HepG2 (cell line): Measurements from ENCODE around the gene RPS15A. TPM values are rescaled to one million over a fixed set of nuclear protein-coding genes. Genes with fewer than 3 reads are reported as not detected.

Source experiments
- BRCA1 ChIP-seq: sonication (generic); formaldehyde crosslinking; IDR thresholded peaks from 2 replicates; pipeline ENCODE4 v1.4.0; 2020; ENCODE audit warnings: missing genetic modification reagents
- ERF ChIP-seq: IDR thresholded peaks from 2 replicates; pipeline ENCODE4 v1.6.1; 2018; ENCODE audit warnings: missing biosample characterization, missing genetic modification reagents
- EZH2 ChIP-seq: conservative IDR thresholded peaks from 2 replicates; pipeline ENCODE4 v1.6.1; 2012; ENCODE audit warnings: mild to moderate bottlenecking, low read depth, low read length, moderate library complexity
- FOXC1 ChIP-seq: sonication (generic); formaldehyde crosslinking; IDR thresholded peaks from 2 replicates; pipeline ENCODE4 v1.8.0; 2022; ENCODE audit warnings: mild to moderate bottlenecking, missing genetic modification reagents, borderline replicate concordance
- FOXK2 ChIP-seq: fragments of 450-650 bp; IDR thresholded peaks from 2 replicates; pipeline ENCODE4 v1.6.1; 2016
- GMEB2 ChIP-seq: IDR thresholded peaks from 2 replicates; pipeline ENCODE4 v1.6.1; 2016; ENCODE audit warnings: missing biosample characterization, missing genetic modification reagents, low read depth
- GZF1 ChIP-seq: sonication (generic); formaldehyde crosslinking; IDR thresholded peaks from 2 replicates; pipeline ENCODE4 v1.5.1; 2020; ENCODE audit warnings: mild to moderate bottlenecking, missing genetic modification reagents
- HOXA5 ChIP-seq: sonication (generic); formaldehyde crosslinking; IDR thresholded peaks from 2 replicates; pipeline ENCODE4 v1.4.0; 2020; ENCODE audit warnings: missing genetic modification reagents
- KAT7 ChIP-seq: IDR thresholded peaks from 2 replicates; pipeline ENCODE4 v1.6.1; 2018; ENCODE audit warnings: borderline replicate concordance, missing compliant biosample characterization
- MAFF ChIP-seq: IDR thresholded peaks from 2 replicates; pipeline ENCODE4 v1.6.1; 2011; ENCODE audit warnings: low read depth, low read length, improper control_type of control experiment
- MTA3 ChIP-seq: sonication (generic); formaldehyde crosslinking; IDR thresholded peaks from 2 replicates; pipeline ENCODE4 v1.4.0; 2020; ENCODE audit warnings: missing genetic modification reagents
- MTF2 ChIP-seq: sonication (generic); formaldehyde crosslinking; IDR thresholded peaks from 2 replicates; pipeline ENCODE4 v1.5.0; 2020; ENCODE audit warnings: missing genetic modification reagents, borderline replicate concordance
- NCOA5 ChIP-seq: sonication (generic); formaldehyde crosslinking; IDR thresholded peaks from 2 replicates; pipeline ENCODE4 v1.4.0; 2020; ENCODE audit warnings: missing genetic modification reagents
- NPAS2 ChIP-seq: sonication (generic); formaldehyde crosslinking; IDR thresholded peaks from 2 replicates; pipeline ENCODE4 v1.8.0; 2022; ENCODE audit warnings: mild to moderate bottlenecking, missing genetic modification reagents, borderline replicate concordance
- PAWR ChIP-seq: sonication (generic); formaldehyde crosslinking; IDR thresholded peaks from 2 replicates; pipeline ENCODE4 v1.4.0; 2020; ENCODE audit warnings: missing genetic modification reagents, mild to moderate bottlenecking, borderline replicate concordance
- PRMT3 ChIP-seq: sonication (generic); formaldehyde crosslinking; IDR thresholded peaks from 2 replicates; pipeline ENCODE4 v1.8.1; 2022; ENCODE audit warnings: low read depth, mild to moderate bottlenecking, moderate library complexity, missing genetic modification reagents, borderline replicate concordance
- SMAD3 ChIP-seq: sonication (generic); formaldehyde crosslinking; IDR thresholded peaks from 2 replicates; pipeline ENCODE4 v1.4.0; 2020; ENCODE audit warnings: missing genetic modification reagents
- TP53 ChIP-seq: sonication (generic); formaldehyde crosslinking; conservative IDR thresholded peaks from 2 replicates; pipeline ENCODE4 v1.4.0; 2020; ENCODE audit warnings: missing genetic modification reagents
- ZFY ChIP-seq: sonication (generic); formaldehyde crosslinking; IDR thresholded peaks from 2 replicates; pipeline ENCODE4 v1.4.0; 2020; ENCODE audit warnings: missing genetic modification reagents
- ZFYVE20 ChIP-seq: sonication (generic); formaldehyde crosslinking; IDR thresholded peaks from 2 replicates; pipeline ENCODE4 v1.8.0; 2023; ENCODE audit warnings: low read depth, mild to moderate bottlenecking, moderate library complexity, missing genetic modification reagents, borderline replicate concordance
- ZNF101 ChIP-seq: sonication (generic); formaldehyde crosslinking; IDR thresholded peaks from 2 replicates; pipeline ENCODE4 v1.4.0; 2020; ENCODE audit warnings: mild to moderate bottlenecking, low read depth, missing genetic modification reagents, borderline replicate concordance
- ZNF235 ChIP-seq: sonication (generic); formaldehyde crosslinking; IDR thresholded peaks from 2 replicates; pipeline ENCODE4 v1.8.1; 2023; ENCODE audit warnings: mild to moderate bottlenecking, missing genetic modification reagents, borderline replicate concordance
- ZNF329 ChIP-seq: sonication (generic); formaldehyde crosslinking; IDR thresholded peaks from 2 replicates; pipeline ENCODE4 v1.9.0; 2021; ENCODE audit warnings: low read depth, mild to moderate bottlenecking, missing genetic modification reagents
- ZNF331 ChIP-seq: sonication (generic); formaldehyde crosslinking; IDR thresholded peaks from 2 replicates; pipeline ENCODE4 v1.4.0; 2020; ENCODE audit warnings: missing genetic modification reagents
- ZNF430 ChIP-seq: sonication (generic); formaldehyde crosslinking; IDR thresholded peaks from 2 replicates; pipeline ENCODE4 v1.9.0; 2021; ENCODE audit warnings: mild to moderate bottlenecking, missing genetic modification reagents
- ZNF549 ChIP-seq: sonication (generic); formaldehyde crosslinking; IDR thresholded peaks from 2 replicates; pipeline ENCODE4 v1.5.0; 2020; ENCODE audit warnings: missing genetic modification reagents
- ZSCAN12 ChIP-seq: sonication (generic); formaldehyde crosslinking; IDR thresholded peaks from 2 replicates; pipeline ENCODE4 v1.9.0; 2021; ENCODE audit warnings: mild to moderate bottlenecking, missing genetic modification reagents
- polyA plus RNA-seq, 8 experiments: library from polyadenylated mRNA; depleted of rRNA in 3 of 8; stranded (reverse) in 7 of 8; unstranded in 1 of 8; fragments of >200 nt; fragmentation: Illumina TruSeq in 4 of 8; extraction: Trizol in 4 of 8; gene quantifications; 2 replicates each; pipeline versions ENCODE4 v1.2.1 to v1.2.3, GENCODE V29; 2011 to 2016; ENCODE audit warnings: low read depth in 4 of 8, missing spikeins in 1 of 8, mixed read lengths in 1 of 8; ENCODE audit not compliant: insufficient read depth in 1 of 8
- total RNA-seq, 5 experiments: library from RNA; depleted of rRNA; stranded (reverse); fragments of >200 nt; fragmentation: Illumina TruSeq; extraction: Trizol; gene quantifications; 2 replicates each; pipeline ENCODE4 v1.2.3, GENCODE V29; 2016; ENCODE audit warnings: low read depth in 1 of 5
- TF ChIP-seq, protein P1 (sequence below): IDR thresholded peaks from 2 replicates; pipeline ENCODE4 v1.6.1; 2016; ENCODE audit warnings: missing genetic modification reagents, missing compliant biosample characterization
- TF ChIP-seq, protein P2 (sequence below): IDR thresholded peaks from 2 replicates; pipeline ENCODE4 v1.6.1; 2018; ENCODE audit warnings: missing genetic modification reagents, mild to moderate bottlenecking, missing compliant biosample characterization

Gene RPS15A
- total and polyA plus RNA-seq, 2 of the 13 experiments (the other 11 are each of a cell fraction or from before 2014, with no cell fraction given) = 5,489 to 9,457 TPM

DNA sequence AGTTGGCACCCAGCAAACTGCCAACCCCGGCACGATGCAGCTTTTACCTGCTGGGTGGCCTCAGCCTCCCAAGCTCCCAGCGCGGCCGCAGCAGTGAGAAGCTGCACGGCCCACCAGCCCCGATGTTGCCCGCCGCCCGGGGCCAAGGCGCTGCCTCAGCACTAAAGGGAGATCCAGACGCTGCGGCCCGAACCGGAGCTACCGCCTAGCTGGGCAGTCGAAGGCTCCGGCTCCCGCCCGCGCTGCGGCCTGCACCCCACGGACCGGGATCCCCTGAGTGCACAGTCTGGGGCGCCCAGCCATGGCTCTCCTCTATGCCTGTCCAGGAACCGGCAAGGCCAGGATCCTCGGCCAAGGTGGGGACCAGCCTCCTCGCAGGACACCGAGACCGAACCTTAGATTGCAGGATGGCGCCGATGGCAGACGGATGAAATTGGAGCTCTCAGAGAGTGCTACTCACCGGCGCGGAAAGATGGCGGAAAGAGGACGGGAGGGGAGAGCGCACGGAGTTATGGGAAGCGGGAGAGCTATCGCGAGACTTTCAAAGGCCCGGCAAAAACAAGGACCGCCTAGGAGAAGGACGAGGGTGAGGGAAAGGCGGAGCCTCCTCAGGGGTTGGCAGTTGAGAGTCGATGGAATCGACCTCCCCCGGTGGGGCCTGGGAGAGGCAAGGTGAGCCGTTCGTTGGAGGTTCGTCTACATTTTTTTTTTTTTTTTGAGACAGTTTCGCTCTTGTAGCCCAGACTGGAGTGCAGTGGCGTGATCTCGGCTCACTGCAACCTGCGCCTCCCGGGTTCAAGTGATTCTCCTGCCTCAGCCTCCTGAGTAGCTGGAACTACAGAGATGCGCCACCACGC, at the start of gene RPS15A (continued):
- no peak; the same call in 1 of the 2 replicates for TF ChIP-seq GMEB2 (CRISPR knock-in tag)
- TF ChIP-seq KAT7 (CRISPR knock-in tag) = peak; percentile 99
- TF ChIP-seq ZNF101 = peak; percentile 95; the same call in 1 of the 2 replicates
- TF ChIP-seq TP53 (CRISPR knock-in tag) = peak; percentile 90; the same call in 1 of the 2 replicates
- peak; percentile 92 for TF ChIP-seq SMAD3
- peak; percentile 97; the same call in 1 of the 2 replicates for TF ChIP-seq HOXA5
- TF ChIP-seq ZFYVE20 (CRISPR knock-in tag) = peak; percentile 88; the same call in 1 of the 2 replicates
- TF ChIP-seq BRCA1 (CRISPR knock-in tag) = peak; percentile 43; the same call in 1 of the 2 replicates
- TF ChIP-seq ZSCAN12 (CRISPR knock-in tag) = peak; percentile 82
- 0 out of 2 replicates have a peak, but pooled peaks have one; percentile 29 for TF ChIP-seq MTA3
- TF ChIP-seq, protein P1, sequence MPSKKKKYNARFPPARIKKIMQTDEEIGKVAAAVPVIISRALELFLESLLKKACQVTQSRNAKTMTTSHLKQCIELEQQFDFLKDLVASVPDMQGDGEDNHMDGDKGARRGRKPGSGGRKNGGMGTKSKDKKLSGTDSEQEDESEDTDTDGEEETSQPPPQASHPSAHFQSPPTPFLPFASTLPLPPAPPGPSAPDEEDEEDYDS (CRISPR knock-in tag) = peak; percentile 98
- TF ChIP-seq ZNF331 (CRISPR knock-in tag) = peak; percentile 93
- TF ChIP-seq PRMT3 (CRISPR knock-in tag) = peak; percentile 95
- peak; percentile 100 for TF ChIP-seq ZFY (CRISPR knock-in tag)
- TF ChIP-seq PAWR = peak; percentile 87; the same call in 1 of the 2 replicates
- peak; percentile 99 for TF ChIP-seq ERF
- TF ChIP-seq ZNF430 (CRISPR knock-in tag) = peak; percentile 97; the same call in 1 of the 2 replicates
- no peak for TF ChIP-seq EZH2
- 0 out of 2 replicates have a peak, but pooled peaks have one; percentile 80 for TF ChIP-seq ZNF549 (CRISPR knock-in tag)
- TF ChIP-seq MTF2 (CRISPR knock-in tag) = no peak
- peak; percentile 100 for TF ChIP-seq FOXC1 (CRISPR knock-in tag)
- peak; percentile 0; the same call in 1 of the 2 replicates for TF ChIP-seq MAFF
- peak; percentile 94 for TF ChIP-seq GZF1 (CRISPR knock-in tag)
- peak; percentile 92 for TF ChIP-seq ZNF329 (CRISPR knock-in tag)
- TF ChIP-seq NCOA5 (CRISPR knock-in tag) = peak; percentile 76; the same call in 1 of the 2 replicates
- TF ChIP-seq ZNF235 (CRISPR knock-in tag) = peak; percentile 95; the same call in 1 of the 2 replicates
- TF ChIP-seq FOXK2 = peak; percentile 93
- TF ChIP-seq, protein P2, sequence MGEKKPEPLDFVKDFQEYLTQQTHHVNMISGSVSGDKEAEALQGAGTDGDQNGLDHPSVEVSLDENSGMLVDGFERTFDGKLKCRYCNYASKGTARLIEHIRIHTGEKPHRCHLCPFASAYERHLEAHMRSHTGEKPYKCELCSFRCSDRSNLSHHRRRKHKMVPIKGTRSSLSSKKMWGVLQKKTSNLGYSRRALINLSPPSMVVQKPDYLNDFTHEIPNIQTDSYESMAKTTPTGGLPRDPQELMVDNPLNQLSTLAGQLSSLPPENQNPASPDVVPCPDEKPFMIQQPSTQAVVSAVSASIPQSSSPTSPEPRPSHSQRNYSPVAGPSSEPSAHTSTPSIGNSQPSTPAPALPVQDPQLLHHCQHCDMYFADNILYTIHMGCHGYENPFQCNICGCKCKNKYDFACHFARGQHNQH (CRISPR knock-in tag) = peak; percentile 96
- 0 out of 2 replicates have a peak, but pooled peaks have one; percentile 76 for TF ChIP-seq NPAS2
